H1 (cell line): ENCODE data around the gene RREB1. TPM values are rescaled to one million over a fixed set of nuclear protein-coding genes. Genes with fewer than 3 reads are reported as not detected.

Experiments
- CTCF ChIA-PET: fragments of 300-600 bp; sonication (Branson Sonifier 250); formaldehyde crosslinking; loops from one replicate; lab custom pipeline; 2021; ENCODE audit not compliant: partially characterized antibody; lab: Charles Lee
- POLR2A ChIA-PET: fragments of 300-600 bp; sonication (Branson Sonifier 250); formaldehyde crosslinking; loops from one replicate; lab custom pipeline; 2021; ENCODE audit warnings: inconsistent platforms; ENCODE audit not compliant: partially characterized antibody; lab: Charles Lee
- DNase-seq, 2 experiments: peaks; one replicate each; pipeline versions ENCODE4 v3.0.0 to v3.0.0-alpha.2; 2010 to 2022; ENCODE audit warnings: low spot score in 2 of 2, low read depth in 1 of 2, mixed read lengths in 1 of 2
- FAIRE-seq: peaks from 2 replicates; lab custom pipeline; 2011; peaks lifted over from hg19 to GRCh38; lab: Jason Lieb, UNC
- H2AFZ ChIP-seq: 2 replicates; pipeline ENCODE4 v1.8.1; 2012; ENCODE audit warnings: low read length, inconsistent platforms
- H2AK5ac ChIP-seq: 2 replicates; pipeline ENCODE4 v1.6.1; 2013; ENCODE audit warnings: low read depth, low read length
- H2BK120ac ChIP-seq: replicated peaks from 2 replicates; pipeline ENCODE3; 2013; ENCODE audit warnings: low read depth, low read length, inconsistent platforms
- H2BK12ac ChIP-seq: 2 replicates; pipeline ENCODE4 v1.6.1; 2013; ENCODE audit warnings: low read depth, low read length
- H2BK15ac ChIP-seq: 2 replicates; pipeline ENCODE4 v1.6.1; 2013; ENCODE audit warnings: low read length
- H2BK20ac ChIP-seq: 2 replicates; pipeline ENCODE4 v1.6.1; 2013; ENCODE audit warnings: low read length
- H2BK5ac ChIP-seq: 2 replicates; pipeline ENCODE4 v1.6.1; 2013; ENCODE audit warnings: low read depth, low read length
- H3K14ac ChIP-seq: 2 replicates; pipeline ENCODE4 v1.6.1; 2013; ENCODE audit warnings: inconsistent platforms; ENCODE audit not compliant: insufficient read length
- H3K18ac ChIP-seq: 2 replicates; pipeline ENCODE4 v1.6.1; 2013; ENCODE audit warnings: low read length; ENCODE audit errors: extremely low read depth
- H3K23ac ChIP-seq: 2 replicates; pipeline ENCODE4 v1.6.1; 2013; ENCODE audit warnings: inconsistent platforms; ENCODE audit not compliant: insufficient read length
- H3K23me2 ChIP-seq: 2 replicates; pipeline ENCODE4 v1.6.1; 2013; ENCODE audit warnings: low read depth, low read length
- H3K27ac ChIP-seq: 2 replicates; pipeline ENCODE4 v1.6.1; 2011; ENCODE audit warnings: low read depth, low read length, inconsistent platforms
- H3K27me3 ChIP-seq, 4 experiments: replicated peaks in 1 of 4; 1 replicate in 1 of 4; 2 replicates in 3 of 4; pipeline versions ENCODE4 v1.6.1 to v1.8.1; 2011 to 2013; ENCODE audit warnings: low read length in 3 of 4, mild to moderate bottlenecking in 3 of 4, inconsistent platforms in 2 of 4, mixed read lengths in 2 of 4, moderate library complexity in 1 of 4; ENCODE audit not compliant: control insufficient read depth in 3 of 4, insufficient read depth in 3 of 4; ENCODE audit errors: extremely low read depth in 1 of 4
- H3K36me3 ChIP-seq, 4 experiments: 2 replicates each; pipeline versions ENCODE4 v1.6.1 to v1.8.1; 2011 to 2013; ENCODE audit warnings: mild to moderate bottlenecking in 4 of 4, low read length in 3 of 4, moderate library complexity in 2 of 4, control low read depth in 1 of 4, inconsistent platforms in 1 of 4; ENCODE audit not compliant: insufficient read depth in 4 of 4, control insufficient read depth in 2 of 4
- H3K4ac ChIP-seq: replicated peaks from 2 replicates; pipeline ENCODE3; 2013; ENCODE audit warnings: low read length, low read depth, mixed read lengths, inconsistent platforms; ENCODE audit not compliant: insufficient read length
- H3K4me1 ChIP-seq, 4 experiments: replicated peaks in 1 of 4; 1 replicate in 1 of 4; 2 replicates in 3 of 4; pipeline versions ENCODE4 v1.6.1 to v1.8.1; 2011 to 2013; ENCODE audit warnings: low read length in 3 of 4, inconsistent platforms in 2 of 4, mixed read lengths in 1 of 4; ENCODE audit not compliant: insufficient read depth in 4 of 4, control insufficient read depth in 3 of 4
- H3K4me2 ChIP-seq, 2 experiments: 2 replicates each; pipeline versions ENCODE4 v1.6.1 to v1.8.1; 2011 to 2013; ENCODE audit warnings: low read depth in 2 of 2, low read length in 2 of 2, control low read depth in 1 of 2, inconsistent platforms in 1 of 2, mild to moderate bottlenecking in 1 of 2; ENCODE audit not compliant: insufficient read depth in 1 of 2
- H3K4me3 ChIP-seq, 4 experiments: fragments of 200-600, 300-600 bp in 1 of 4; sonication (generic), shearing (Covaris generic), sonication (Bioruptor Twin) in 1 of 4; 2 replicates each; pipeline versions ENCODE4 v1.5.1 to v1.8.1; 2011 to 2016; ENCODE audit warnings: low read length in 4 of 4, low read depth in 3 of 4, control low read depth in 2 of 4, inconsistent platforms in 2 of 4, mild to moderate bottlenecking in 2 of 4, mixed read lengths in 1 of 4, moderate library complexity in 1 of 4; ENCODE audit not compliant: insufficient read depth in 2 of 4; ENCODE audit errors: extremely low read depth in 1 of 4
- H3K56ac ChIP-seq: replicated peaks from 2 replicates; pipeline ENCODE3; 2013; ENCODE audit warnings: low read depth, mild to moderate bottlenecking, mixed read lengths, low read length, inconsistent platforms; ENCODE audit not compliant: insufficient read length
- H3K79me1 ChIP-seq: 2 replicates; pipeline ENCODE4 v1.6.1; 2013; ENCODE audit warnings: low read depth, low read length, control low read depth
- H3K79me2 ChIP-seq, 2 experiments: 2 replicates each; pipeline versions ENCODE4 v1.6.1 to v1.8.1; 2012 to 2013; ENCODE audit warnings: low read length in 2 of 2, mild to moderate bottlenecking in 2 of 2, inconsistent platforms in 1 of 2; ENCODE audit not compliant: insufficient read depth in 2 of 2, control insufficient read depth in 1 of 2
- H3K9ac ChIP-seq, 4 experiments: replicated peaks in 1 of 4; 1 replicate in 1 of 4; 2 replicates in 3 of 4; pipeline versions ENCODE4 v1.6.1 to v1.8.1; 2011 to 2013; ENCODE audit warnings: low read depth in 3 of 4, low read length in 3 of 4, control low read depth in 2 of 4, mild to moderate bottlenecking in 2 of 4, moderate library complexity in 2 of 4, inconsistent platforms in 1 of 4; ENCODE audit errors: extremely low read depth in 1 of 4
- H3K9me3 ChIP-seq, 2 experiments: 2 replicates each; pipeline versions ENCODE4 v1.6.1 to v1.8.1; 2012 to 2013; ENCODE audit warnings: mild to moderate bottlenecking in 2 of 2, moderate library complexity in 2 of 2, control low read depth in 1 of 2, inconsistent platforms in 1 of 2, low read depth in 1 of 2, low read length in 1 of 2, mixed read lengths in 1 of 2; ENCODE audit not compliant: insufficient read depth in 2 of 2
- H4K20me1 ChIP-seq, 2 experiments: replicated peaks in 1 of 2; 2 replicates each; pipeline versions ENCODE3 to v1.8.1; 2011 to 2013; ENCODE audit warnings: inconsistent platforms in 2 of 2, low read length in 2 of 2, mild to moderate bottlenecking in 1 of 2; ENCODE audit not compliant: insufficient read depth in 2 of 2, control insufficient read depth in 1 of 2
- H4K5ac ChIP-seq: 2 replicates; pipeline ENCODE4 v1.6.1; 2013; ENCODE audit warnings: low read length, low read depth, mixed read lengths, inconsistent platforms; ENCODE audit not compliant: insufficient read length
- H4K8ac ChIP-seq: 2 replicates; pipeline ENCODE4 v1.8.0; 2013; ENCODE audit warnings: mild to moderate bottlenecking, moderate library complexity, low read length, inconsistent platforms; ENCODE audit not compliant: insufficient read depth; ENCODE audit errors: extremely low read depth
- H4K91ac ChIP-seq: replicated peaks from 2 replicates; pipeline ENCODE3; 2013; ENCODE audit warnings: low read length, mixed read lengths, inconsistent platforms; ENCODE audit not compliant: insufficient read length
- ATF2 ChIP-seq: IDR thresholded peaks from 2 replicates; pipeline ENCODE4 v1.6.1; 2012; ENCODE audit warnings: low read length, inconsistent platforms
- CHD1 ChIP-seq: IDR thresholded peaks from 2 replicates; pipeline ENCODE4 v1.6.1; 2012; ENCODE audit warnings: low read depth, low read length, improper control_type of control experiment
- CTBP2 ChIP-seq: IDR thresholded peaks from 2 replicates; pipeline ENCODE4 v1.7.0; 2011; ENCODE audit warnings: borderline replicate concordance, mild to moderate bottlenecking, moderate library complexity, mixed read lengths, low read length; ENCODE audit not compliant: insufficient read depth, insufficient read length
- RFX5 ChIP-seq: IDR thresholded peaks from 2 replicates; pipeline ENCODE4 v1.6.1; 2011; ENCODE audit warnings: low read depth, low read length, improper control_type of control experiment, borderline replicate concordance
- RXRA ChIP-seq: IDR thresholded peaks from 2 replicates; pipeline ENCODE4 v1.6.1; 2011; ENCODE audit warnings: low read depth, mild to moderate bottlenecking, low read length, moderate library complexity; ENCODE audit not compliant: insufficient read depth
- TEAD4 ChIP-seq: IDR thresholded peaks from 2 replicates; pipeline ENCODE4 v1.6.1; 2012; ENCODE audit warnings: low read depth, low read length, inconsistent platforms, mixed read lengths
- WGBS, 2 experiments: shearing (Covaris generic) in 1 of 2; methylation state at CpG; one replicate each; pipeline versions ENCODE4 v1.1.6 to v1.1.7; 2013 to 2015; ENCODE audit warnings: low lambda C conversion rate in 2 of 2, mixed read lengths in 2 of 2, inconsistent platforms in 1 of 2, low coverage in 1 of 2, missing lambda C conversion rate in 1 of 2; ENCODE audit not compliant: insufficient replicate concordance in 2 of 2, insufficient coverage in 1 of 2, insufficient read length in 1 of 2; ENCODE audit errors: extremely low coverage in 1 of 2, missing lambda C conversion rate in 1 of 2; 5-methylcytosine and 5-hydroxymethylcytosine counted together
- polyA plus RNA-seq, 7 experiments: library from polyadenylated mRNA; depleted of rRNA in 3 of 7; stranded (reverse) in 5 of 7; unstranded in 2 of 7; fragments of >200 nt in 5 of 7; fragments of 200-250 nt in 2 of 7; gene quantifications; 1 replicate in 5 of 7; 2 replicates in 1 of 7; 4 replicates in 1 of 7; pipeline versions ENCODE4 v1.2.1 to v1.2.3, GENCODE V29; 2011 to 2013; ENCODE audit warnings: missing spikeins in 2 of 7, mixed read lengths in 2 of 7
- total RNA-seq: library from RNA; stranded (reverse); fragmentation: NEBNext Ultra II Directional; extraction: Animal tissue kit (Norgen Biotek cat#: 25700); gene quantifications from 2 replicates; pipeline ENCODE4 v1.2.1, GENCODE V29; 2021

RREB1 gene
- total and polyA plus RNA-seq, 2 of the 8 experiments (the other 6 are each of a cell fraction or from before 2014, with no cell fraction given), result 3.9 to 34.7 TPM

GRCh38 chr6:7169296-7169721 lies 61.5 kb downstream of the RREB1 start:
- H2BK12ac ChIP-seq, result no peak overlapping the region
- H3K18ac ChIP-seq, result no peak overlapping the region
- no peak overlapping the region for H3K14ac ChIP-seq
- H4K5ac ChIP-seq, result no peak overlapping the region
- FAIRE-seq (no peak), DNase-seq (peak in 1 of 2 experiments; percentile 38)
- H2BK5ac ChIP-seq, result 0 out of 2 replicates have a peak overlapping the region, but pooled peaks have one; percentile 49
- no peak overlapping the region for H3K4me2 ChIP-seq
- ChIA-PET CTCF (interaction anchor here (0.5 to 1.3 kb wide), 4 partner anchors 9 to 69 kb away, joined by 3 read pairs; no protein-coding TSS in a partner anchor), POLR2A (interaction anchor here (1.0 to 1.3 kb wide), 3 partner anchors 13 to 59 kb away, joined by 3 to 4 read pairs (median 3); no protein-coding TSS in a partner anchor)
- H3K4me1 ChIP-seq, result peaks cover 0 to 30% (median 29%) of the 10 kb centered on the region in 4 experiments; a peak in 6 of 7 replicates
- H3K4ac ChIP-seq, result no peak overlapping the region
- WGBS, 2 experiments, result 90% methylated on average over 3 of the region's 3 CpGs; no CpG with 5 or more reads in 1 of the 2 experiments
- no peaks in the 10 kb centered on the region; the same call in none of the 2 replicates for H3K23me2 ChIP-seq
- no peak overlapping the region for H2AFZ ChIP-seq
- no peaks in the 10 kb centered on the region; a peak in 1 of 8 replicates for H3K36me3 ChIP-seq
- no peak overlapping the region for H4K8ac ChIP-seq
- TF ChIP-seq ATF2 (no peak), CHD1 (no peak), RFX5 (no peak), CTBP2 (no peak), RXRA (no peak), TEAD4 (no peak)
- H3K23ac ChIP-seq, result no peak overlapping the region
- peaks cover 0 to 74% of the 10 kb centered on the region in 2 experiments; a peak in 2 of 4 replicates for H3K79me2 ChIP-seq
- no peak overlapping the region for H3K4me3 ChIP-seq
- H4K91ac ChIP-seq, result no peak overlapping the region
- H3K9me3 ChIP-seq, result no peaks in the 10 kb centered on the region
- H4K20me1 ChIP-seq, result peaks cover 4 to 8% of the 10 kb centered on the region in 2 experiments
- no peak overlapping the region for H2BK20ac ChIP-seq
- no peak overlapping the region for H3K9ac ChIP-seq
- no peak overlapping the region; the same call in 1 of the 2 replicates for H2BK15ac ChIP-seq
- no peaks in the 10 kb centered on the region for H3K27me3 ChIP-seq
- no peak overlapping the region for H2BK120ac ChIP-seq
- H2AK5ac ChIP-seq, result 0 out of 2 replicates have a peak overlapping the region, but pooled peaks have one; percentile 45
- H3K27ac ChIP-seq, result no peak overlapping the region
- H3K79me1 ChIP-seq, result peaks cover 24% of the 10 kb centered on the region
- H3K56ac ChIP-seq, result no peak overlapping the region
